OCI-LY3 (cell line): ENCODE results near the gene MAPKBP1.

Experiments used
- CTCF ChIP-seq: fragments of 200-600, 300-600 bp; sonication (generic); IDR thresholded peaks from 2 replicates; pipeline ENCODE4 v1.5.1; 2014; ENCODE audit warnings: antibody characterized with exemption, low read length, low read depth
- EZH2phosphoT487 ChIP-seq: fragments of 200-600 bp; shearing (Covaris generic); IDR thresholded peaks from 2 replicates; pipeline ENCODE4 v1.6.1; 2018; ENCODE audit warnings: antibody characterized with exemption, mixed run types, low read depth

GRCh38 chr15:41847206-41847605 lies 72.9 kb downstream of the MAPKBP1 start:
- TF ChIP-seq CTCF (no peak), EZH2phosphoT487 (no peak)
